NOMO-1 (cell line): ENCODE data around the gene KCNK16.

Source experiments
- DNase-seq, 2 experiments: peaks; one replicate each; lab custom pipeline; 2025; ENCODE audit not compliant: unreplicated experiment in 2 of 2; lab: John Stamatoyannopoulos, UW

Gene KCNK16

GRCh38 chr6:39322306-39322850 lies at the start of gene KCNK16:
TSS of gene KCNK16 (minus strand) at chr6:39322702. CDS start at chr6:39322540, 162 bp downstream.
- no peak for DNase-seq

DNA sequence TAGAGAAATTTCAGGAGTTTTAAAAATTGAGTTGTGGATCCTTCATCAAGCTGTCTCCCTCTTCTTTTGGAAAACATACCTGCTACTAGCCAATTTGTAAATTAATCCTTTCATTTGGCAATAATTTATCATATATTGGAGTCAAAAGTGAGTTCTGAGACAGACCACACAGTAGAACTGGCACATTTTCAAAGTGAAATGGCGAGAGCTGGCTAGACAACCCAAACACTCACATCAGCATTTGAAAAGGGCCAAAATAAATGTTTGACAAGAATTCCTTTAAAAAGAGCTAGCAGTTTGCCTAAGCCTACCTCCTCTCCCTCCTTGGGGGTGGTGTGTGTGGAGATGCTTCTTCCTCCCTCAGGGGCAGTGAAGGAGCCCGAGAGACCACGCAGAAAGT lies 47.9 kb upstream of the KCNK16 start:
- DNase-seq = no peak

- DNase-seq = no peak
Measured at GRCh38 chr6:39369987-39370386, 47.5 kb upstream of the KCNK16 start.

GRCh38 chr6:39367700-39368099 lies 45.2 kb upstream of the KCNK16 start:
- no peak for DNase-seq

DNA sequence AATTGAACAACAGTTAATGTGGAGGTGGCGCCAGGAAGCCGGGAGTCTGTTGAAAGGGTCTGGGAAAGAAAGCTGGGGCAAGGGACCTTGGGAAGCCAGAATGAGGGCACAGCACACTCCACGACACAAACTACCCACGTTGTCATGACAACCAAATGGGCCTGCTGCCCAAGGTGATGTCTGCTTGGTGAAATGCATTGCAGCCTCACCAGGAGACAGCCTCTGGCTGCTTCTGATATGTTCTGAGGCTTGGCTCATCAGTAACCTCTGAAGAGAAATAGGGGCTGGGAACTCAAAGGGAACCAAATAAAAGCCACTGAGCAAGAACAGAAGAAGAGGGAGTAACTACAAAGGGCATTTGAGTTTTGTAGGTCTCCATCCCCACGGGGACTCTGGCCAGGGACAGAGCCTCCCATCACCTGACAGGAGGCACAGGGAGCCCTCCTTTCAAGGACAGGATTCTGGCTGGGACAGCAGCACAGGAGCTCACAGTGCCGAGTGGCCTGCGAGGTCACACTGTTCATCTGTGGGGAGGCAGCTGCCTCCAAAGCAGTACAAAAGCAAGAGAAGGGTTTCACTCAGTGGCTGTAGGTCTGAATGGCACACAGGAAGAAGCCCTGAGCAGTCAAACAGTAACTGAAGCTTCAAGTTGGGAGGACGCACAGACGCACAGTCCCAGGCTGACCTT lies 44.6 kb upstream of the KCNK16 start:
- DNase-seq = no peak

GRCh38 chr6:39365281-39366074 lies 43.0 kb upstream of the KCNK16 start:
- DNase-seq = no peak

DNA sequence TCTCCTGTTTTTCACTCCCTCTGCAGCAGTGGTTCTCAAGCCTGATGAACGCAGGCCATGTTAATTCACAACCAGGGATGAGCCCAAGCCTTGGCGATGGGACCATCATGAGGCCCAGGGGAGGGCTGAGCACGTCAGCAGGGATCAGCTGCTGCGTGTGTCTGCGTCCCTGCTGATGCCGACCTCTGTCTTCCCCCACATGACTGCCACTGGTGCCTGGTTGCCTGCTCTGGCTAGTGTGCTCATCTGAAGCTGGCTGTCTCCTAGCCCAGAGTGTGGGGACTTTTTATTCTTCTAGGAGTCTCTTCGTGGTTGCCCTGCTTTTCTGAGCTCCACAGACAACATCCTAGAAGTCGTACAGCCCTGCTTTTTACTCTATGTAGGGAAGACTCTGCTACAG lies 40.8 kb upstream of the KCNK16 start:
- no peak for DNase-seq

- DNase-seq = no peak
Measured at GRCh38 chr6:39362487-39362865, 40.0 kb upstream of the KCNK16 start.

GRCh38 chr6:39361657-39362486 lies 39.4 kb upstream of the KCNK16 start:
- peak; percentile 73 to 80 for DNase-seq

GRCh38 chr6:39360378-39360777 lies 37.9 kb upstream of the KCNK16 start:
- no peak for DNase-seq

DNA sequence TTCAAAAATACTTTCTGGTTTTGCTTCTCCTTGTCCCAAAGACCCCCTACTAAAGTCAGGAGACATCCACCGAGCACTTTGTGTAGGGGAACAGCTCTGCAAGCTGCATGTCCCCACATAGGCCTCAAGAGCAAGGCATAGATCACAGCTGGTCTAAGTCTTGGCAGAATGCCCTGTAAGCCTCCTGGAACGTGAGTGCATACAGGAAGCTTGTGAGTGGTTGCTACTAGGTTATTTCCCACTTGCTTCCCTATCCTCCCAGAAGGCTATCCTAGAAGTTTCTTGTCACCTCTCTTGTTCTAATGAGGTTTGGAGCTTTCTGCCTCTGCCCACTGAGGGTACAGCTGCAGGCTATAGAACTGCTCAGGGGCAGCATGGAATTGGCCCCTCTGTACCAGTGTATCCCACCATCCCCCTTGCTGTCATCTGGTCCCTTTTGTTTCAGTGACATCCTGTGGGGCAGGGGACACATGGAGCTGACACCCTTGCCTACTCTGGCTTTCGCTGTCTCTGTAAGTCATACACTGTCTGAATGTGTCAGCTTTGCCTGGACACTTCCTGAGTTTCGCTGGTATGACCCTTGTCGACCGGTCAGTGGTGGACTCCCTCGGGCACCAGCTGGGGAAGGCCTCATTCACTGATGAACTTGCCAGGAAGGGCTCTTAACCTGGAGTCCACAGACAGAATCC lies 35.6 kb upstream of the KCNK16 start:
- DNase-seq = no peak

GRCh38 chr6:39353698-39354315 lies 31.3 kb upstream of the KCNK16 start:
- DNase-seq = no peak

GRCh38 chr6:39350723-39351505 lies 28.4 kb upstream of the KCNK16 start:
- DNase-seq = no peak

DNA sequence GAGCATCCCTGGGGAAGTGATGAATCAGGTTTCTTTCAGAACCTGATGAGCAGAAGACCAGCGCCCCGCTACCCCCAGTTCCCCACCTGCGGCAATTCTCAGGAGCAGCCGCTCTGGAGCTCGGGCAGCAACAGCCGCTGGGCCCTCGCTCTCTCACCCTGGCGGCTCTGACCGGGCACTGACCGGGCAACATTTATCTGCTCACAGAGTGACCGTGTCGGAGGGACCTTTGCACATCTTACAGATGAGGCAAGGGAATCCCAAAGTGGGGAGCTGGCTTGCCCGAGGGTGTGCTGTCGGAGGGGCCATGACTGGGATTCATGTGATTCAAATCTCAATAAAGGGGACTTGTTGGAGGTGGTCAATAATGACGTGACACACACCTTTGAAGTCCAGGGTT lies 26.2 kb upstream of the KCNK16 start:
- DNase-seq = no peak

DNA sequence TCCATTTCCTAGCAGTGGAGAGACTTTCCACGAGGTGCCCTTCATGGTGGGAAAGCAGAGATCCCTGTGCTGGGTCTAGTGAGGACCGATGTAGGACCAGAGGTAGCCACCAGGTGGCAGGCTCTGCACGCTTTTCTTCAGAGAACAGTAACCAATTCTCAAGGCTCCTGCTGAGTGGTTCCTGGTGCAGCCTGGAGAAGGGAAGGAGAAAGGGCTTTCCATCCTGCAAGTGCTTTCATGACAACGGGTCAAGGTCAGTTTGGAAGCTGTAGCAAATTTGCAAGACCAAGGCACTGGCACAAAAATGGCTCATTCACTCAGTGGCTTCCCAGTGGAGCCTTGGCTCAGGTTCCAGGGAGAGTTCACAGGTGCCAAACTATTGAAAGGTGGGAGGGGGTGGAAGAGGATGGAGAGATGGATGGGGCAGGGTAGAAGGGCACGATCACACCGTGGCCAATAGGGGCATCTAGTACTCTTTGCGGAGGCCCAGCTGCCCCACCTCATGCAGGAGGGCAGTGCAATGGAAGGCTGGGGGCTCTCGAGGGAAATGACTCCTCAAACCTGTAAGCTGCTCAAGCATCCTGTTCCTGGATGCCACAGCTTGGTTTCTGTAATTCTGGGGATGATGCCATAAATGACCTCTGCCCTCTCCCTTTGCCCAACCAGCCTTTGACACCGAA lies 25.5 kb upstream of the KCNK16 start:
- DNase-seq = peak in 1 of 2 experiments; percentile 16

DNA sequence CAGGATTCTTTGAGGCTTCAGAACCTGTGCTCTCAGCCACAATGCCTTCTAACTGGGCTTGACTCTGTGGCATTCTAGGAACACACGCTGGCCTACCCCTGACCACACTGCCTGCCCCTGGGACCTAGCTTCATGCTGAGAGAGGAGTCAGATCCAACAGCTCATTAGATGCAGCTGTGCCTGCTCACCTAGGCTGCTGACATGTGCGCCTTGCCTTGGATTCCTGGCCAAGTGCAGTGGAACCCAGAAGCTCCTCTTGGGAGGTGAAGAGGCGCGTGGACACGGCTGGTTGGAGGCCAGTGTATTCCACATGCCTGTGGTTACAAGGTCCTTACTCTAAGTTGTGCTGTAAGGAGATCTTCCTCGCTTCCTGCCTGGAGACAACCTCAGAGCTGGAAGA lies 24.7 kb upstream of the KCNK16 start:
- no peak for DNase-seq

DNA sequence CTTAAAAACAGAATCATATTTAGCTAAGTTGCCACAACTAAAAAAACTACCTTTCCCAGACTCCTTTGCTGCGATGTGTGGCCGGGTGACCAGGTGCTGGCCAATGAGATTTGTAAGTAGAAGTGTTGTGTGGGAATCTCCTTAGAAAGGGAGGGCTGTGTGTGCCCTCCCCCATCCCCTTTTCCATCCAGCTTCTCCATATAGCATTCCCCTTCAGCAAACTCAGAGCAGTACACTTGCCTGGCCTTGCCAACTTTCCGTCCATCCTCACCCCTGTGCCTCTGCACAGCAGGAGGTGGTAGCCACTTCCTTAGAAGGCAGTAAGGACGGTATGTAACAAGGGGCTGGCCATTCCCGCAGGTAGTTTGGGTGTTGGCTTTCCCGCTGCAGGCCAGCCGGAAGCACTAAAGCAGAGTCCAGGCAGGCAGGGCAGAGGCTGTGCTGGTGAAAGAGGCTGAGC lies 22.3 kb upstream of the KCNK16 start:
- DNase-seq = no peak

DNA sequence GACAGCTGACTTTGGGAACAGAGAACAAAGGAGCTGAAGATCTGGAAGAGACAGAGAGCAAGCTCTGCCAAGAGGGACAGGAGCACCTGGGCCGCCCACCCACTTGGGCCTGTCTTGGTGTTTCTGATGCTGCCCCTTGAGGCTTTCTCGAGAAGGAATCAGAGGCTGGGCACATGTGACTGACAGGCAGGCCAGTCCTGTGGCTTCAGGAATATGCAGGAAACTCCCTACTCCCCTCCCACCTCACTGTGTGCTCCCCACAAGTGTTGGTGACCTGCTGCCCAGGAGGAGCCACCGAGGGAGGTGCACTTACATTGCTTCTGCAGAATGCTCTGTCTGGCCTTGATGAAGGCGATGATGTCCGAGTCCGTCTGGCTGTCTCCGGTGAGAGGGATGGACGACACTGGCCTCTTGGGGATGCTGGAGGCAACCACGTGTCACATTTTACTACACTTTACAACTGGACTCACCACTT lies 20.9 kb upstream of the KCNK16 start:
- no peak for DNase-seq
